ENCODE measurements around the gene CASR. TPM values are rescaled to one million over a fixed set of nuclear protein-coding genes. Genes with fewer than 3 reads are reported as not detected.

Gene CASR
- total RNA-seq, 2 experiments from 2014 or later: 0.04 TPM; not detected in 1

DNA sequence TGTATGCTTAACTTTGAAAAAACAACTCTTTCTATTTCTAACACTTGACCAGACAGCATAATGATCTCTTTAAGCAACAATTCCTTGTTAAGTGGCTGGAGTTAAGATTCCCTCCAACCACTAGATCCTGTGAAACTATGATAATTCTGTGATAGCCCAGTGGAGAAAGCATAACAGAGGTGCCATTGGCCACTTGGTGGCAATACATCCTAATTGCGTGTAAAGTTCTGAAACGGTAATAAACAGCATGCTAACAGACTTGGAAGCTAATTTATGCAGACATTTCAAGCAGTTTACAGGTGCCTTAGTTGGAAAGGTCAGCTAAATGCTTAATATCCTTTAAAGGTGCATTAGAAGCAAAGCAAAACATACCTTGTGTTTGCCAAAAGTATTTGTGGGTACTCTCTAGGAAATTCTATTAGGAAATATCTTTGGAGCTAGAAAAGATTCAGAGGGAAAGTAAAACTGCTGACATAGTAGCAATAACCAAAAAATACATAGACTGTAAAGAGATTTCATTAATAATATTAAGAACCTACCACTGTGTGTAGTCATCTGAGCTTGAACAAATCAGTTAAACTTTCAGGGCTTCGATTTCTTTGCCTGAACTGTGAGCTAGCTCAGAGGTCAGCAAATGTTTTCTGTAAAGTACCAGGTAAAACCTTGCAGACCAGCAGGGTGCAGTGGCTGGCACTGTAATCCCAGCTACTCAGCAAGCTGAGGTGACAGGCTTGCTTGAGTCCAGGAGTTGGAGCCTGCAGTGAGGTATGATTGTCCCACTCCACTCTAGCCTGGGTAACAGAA lies 122.6 kb downstream of the CASR start:
- peak; percentile 25 for DNase-seq (ENCODE audit: low spot score)
- Histone ChIP-seq H3K36me3 (ENCODE audit: insufficient read depth, low read length) (no peaks in the 10 kb centered on the region), H3K4me3 (ENCODE audit: low read depth, low read length, poor library complexity, severe bottlenecking) (no peak overlapping the region), H4K20me1 (ENCODE audit: insufficient read depth, low read length) (no peaks in the 10 kb centered on the region), H3K27ac (ENCODE audit: low read depth, low read length, poor library complexity, severe bottlenecking) (no peak overlapping the region), H3K79me2 (ENCODE audit: insufficient read depth, low read depth, low read length) (no peaks in the 10 kb centered on the region), H2AFZ (ENCODE audit: low read length) (no peak overlapping the region; the same call in 1 of the 2 replicates), H3K4me1 (ENCODE audit: insufficient read depth, low read length, poor library complexity, severe bottlenecking) (peaks cover 2% of the 10 kb centered on the region), H3K4me2 (ENCODE audit: low read length) (no peak overlapping the region), H3K9me3 (ENCODE audit: low read length) (no peaks in the 10 kb centered on the region), H3K9me2 (ENCODE audit: insufficient read depth, low read length) (no peaks in the 10 kb centered on the region)
- ChIA-PET POLR2A (interaction anchor here (0.7 to 1.3 kb wide), 2 partner anchors 64 to 311 kb away, joined by 3 read pairs; no protein-coding TSS in a partner anchor), CTCF (ENCODE audit: unreplicated experiment) (interaction anchor here (0.5 to 0.6 kb wide), 2 partner anchors 597 to 619 kb away, joined by 4 to 5 read pairs; no protein-coding TSS in a partner anchor)
- intact Hi-C loops (cut with micrococcal nuclease; ENCODE audit: unreplicated experiment): no loop called here
- BruUV-seq (replicated peaks): no TSS peak
- no peak for TF ChIP-seq EZH2phosphoT487 (IDR thresholded peaks at IDR 0.05; ENCODE audit: borderline replicate concordance, low read depth, low read length)
- TF ChIP-seq, protein P1, sequence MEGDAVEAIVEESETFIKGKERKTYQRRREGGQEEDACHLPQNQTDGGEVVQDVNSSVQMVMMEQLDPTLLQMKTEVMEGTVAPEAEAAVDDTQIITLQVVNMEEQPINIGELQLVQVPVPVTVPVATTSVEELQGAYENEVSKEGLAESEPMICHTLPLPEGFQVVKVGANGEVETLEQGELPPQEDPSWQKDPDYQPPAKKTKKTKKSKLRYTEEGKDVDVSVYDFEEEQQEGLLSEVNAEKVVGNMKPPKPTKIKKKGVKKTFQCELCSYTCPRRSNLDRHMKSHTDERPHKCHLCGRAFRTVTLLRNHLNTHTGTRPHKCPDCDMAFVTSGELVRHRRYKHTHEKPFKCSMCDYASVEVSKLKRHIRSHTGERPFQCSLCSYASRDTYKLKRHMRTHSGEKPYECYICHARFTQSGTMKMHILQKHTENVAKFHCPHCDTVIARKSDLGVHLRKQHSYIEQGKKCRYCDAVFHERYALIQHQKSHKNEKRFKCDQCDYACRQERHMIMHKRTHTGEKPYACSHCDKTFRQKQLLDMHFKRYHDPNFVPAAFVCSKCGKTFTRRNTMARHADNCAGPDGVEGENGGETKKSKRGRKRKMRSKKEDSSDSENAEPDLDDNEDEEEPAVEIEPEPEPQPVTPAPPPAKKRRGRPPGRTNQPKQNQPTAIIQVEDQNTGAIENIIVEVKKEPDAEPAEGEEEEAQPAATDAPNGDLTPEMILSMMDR (conservative IDR thresholded peaks at IDR 0.05; ENCODE audit: low read length): peak; percentile 70

DNA sequence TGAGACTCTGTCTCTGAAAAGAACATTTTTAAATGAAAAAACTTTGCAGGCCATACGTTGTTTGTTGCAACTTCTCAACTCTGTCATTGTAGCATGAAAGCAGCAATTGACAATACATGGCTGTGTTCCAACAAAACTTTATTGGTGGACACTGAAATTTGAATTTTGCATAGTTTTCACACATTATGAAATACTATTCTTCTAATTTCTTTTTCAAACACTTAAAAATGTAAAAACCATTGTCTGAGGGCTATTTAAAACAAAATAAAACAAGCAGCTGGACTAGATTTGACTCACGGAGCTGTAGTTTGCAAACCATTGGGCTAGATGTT lies 123.1 kb downstream of the CASR start:
- BruUV-seq (replicated peaks): no TSS peak
- TF ChIP-seq, protein P1 (conservative IDR thresholded peaks at IDR 0.05; ENCODE audit: low read length): no peak
- no peak for TF ChIP-seq EZH2phosphoT487 (IDR thresholded peaks at IDR 0.05; ENCODE audit: borderline replicate concordance, low read depth, low read length)
- no peaks in the 10 kb centered on the region for H4K20me1 ChIP-seq (ENCODE audit: insufficient read depth, low read length)
- H3K4me3 ChIP-seq (ENCODE audit: low read depth, low read length, poor library complexity, severe bottlenecking): no peak overlapping the region
- no peaks in the 10 kb centered on the region for H3K4me1 ChIP-seq (ENCODE audit: insufficient read depth, low read length, poor library complexity, severe bottlenecking)
- H3K9me2 ChIP-seq (ENCODE audit: insufficient read depth, low read length): no peaks in the 10 kb centered on the region
- H3K79me2 ChIP-seq (ENCODE audit: insufficient read depth, low read depth, low read length): no peaks in the 10 kb centered on the region
- H2AFZ ChIP-seq (ENCODE audit: low read length): no peak overlapping the region
- ChIA-PET CTCF (ENCODE audit: unreplicated experiment) (no interaction called here), POLR2A (interaction anchor here (0.7 to 1.3 kb wide), 4 partner anchors 11 to 311 kb away, joined by 3 to 5 read pairs (median 3); no protein-coding TSS in a partner anchor)
- H3K27ac ChIP-seq (ENCODE audit: low read depth, low read length, poor library complexity, severe bottlenecking): no peak overlapping the region
- DNase-seq (ENCODE audit: low spot score): no peak
- no peak overlapping the region for H3K4me2 ChIP-seq (ENCODE audit: low read length)
- no peaks in the 10 kb centered on the region for H3K9me3 ChIP-seq (ENCODE audit: low read length)
- no peaks in the 10 kb centered on the region for H3K36me3 ChIP-seq (ENCODE audit: insufficient read depth, low read length)
- intact Hi-C loops (cut with micrococcal nuclease; ENCODE audit: unreplicated experiment): no loop called here
